CD14-positive monocyte (primary cell): ENCODE measurements around the gene KRT82. TPM values are rescaled to one million over a fixed set of nuclear protein-coding genes. Genes with fewer than 3 reads are reported as not detected.

Experiments
- DNase-seq, 3 donors: peaks; one replicate each; pipeline ENCODE4 v3.0.0-alpha.2; 2011 to 2022
- H2AFZ ChIP-seq: 2 replicates; pipeline ENCODE4 v1.6.0; 2012; ENCODE audit warnings: mild to moderate bottlenecking, low read depth, low read length, inconsistent platforms; ENCODE audit not compliant: insufficient read depth, poor library complexity, severe bottlenecking
- H3K27ac ChIP-seq, 2 donors: 1 replicate in 1 of 2; 2 replicates in 1 of 2; pipeline ENCODE4 v1.5.1; 2012 to 2013; ENCODE audit warnings: low read length in 2 of 2, control low read depth in 1 of 2, inconsistent platforms in 1 of 2, low read depth in 1 of 2, mild to moderate bottlenecking in 1 of 2
- H3K27me3 ChIP-seq, 2 donors: one replicate each; pipeline versions ENCODE4 v1.6.0 to v1.6.1; 2011 to 2013; ENCODE audit warnings: low read length in 2 of 2; ENCODE audit not compliant: control insufficient read depth in 2 of 2, insufficient read depth in 2 of 2
- H3K36me3 ChIP-seq, 2 donors: replicated peaks in 1 of 2; 1 replicate in 1 of 2; 2 replicates in 1 of 2; pipeline versions ENCODE4 v1.5.1 to v1.6.1; 2012 to 2013; ENCODE audit warnings: low read length in 2 of 2, control low read depth in 1 of 2, inconsistent platforms in 1 of 2, mild to moderate bottlenecking in 1 of 2; ENCODE audit not compliant: insufficient read depth in 2 of 2, control insufficient read depth in 1 of 2
- H3K4me1 ChIP-seq, 2 donors: 1 replicate in 1 of 2; 2 replicates in 1 of 2; pipeline versions ENCODE4 v1.5.1 to v1.6.1; 2012 to 2013; ENCODE audit warnings: low read length in 2 of 2, control low read depth in 1 of 2, inconsistent platforms in 1 of 2, mild to moderate bottlenecking in 1 of 2, moderate library complexity in 1 of 2; ENCODE audit not compliant: insufficient read depth in 2 of 2, control insufficient read depth in 1 of 2
- H3K4me2 ChIP-seq: replicated peaks from 2 replicates; pipeline ENCODE3; 2012; ENCODE audit warnings: low read length, moderate library complexity, mild to moderate bottlenecking; ENCODE audit not compliant: poor library complexity, severe bottlenecking; ENCODE audit errors: extremely low read depth
- H3K4me3 ChIP-seq, 3 experiments: fragments of 200-600 bp in 1 of 3; sonication (generic) in 1 of 3; replicated peaks in 1 of 3; 1 replicate in 2 of 3; 2 replicates in 1 of 3; pipeline ENCODE4 v1.5.1; 2011 to 2013; ENCODE audit warnings: low read length in 3 of 3, mild to moderate bottlenecking in 3 of 3, control low read depth in 2 of 3, low read depth in 2 of 3, inconsistent platforms in 1 of 3, moderate library complexity in 1 of 3
- H3K79me2 ChIP-seq: 2 replicates; pipeline ENCODE4 v1.6.0; 2012; ENCODE audit warnings: mild to moderate bottlenecking, control low read depth, inconsistent platforms, low read length, moderate library complexity; ENCODE audit not compliant: insufficient read depth
- H3K9ac ChIP-seq: 2 replicates; pipeline ENCODE4 v1.6.0; 2017; ENCODE audit warnings: low read length, mild to moderate bottlenecking; ENCODE audit not compliant: insufficient read depth, poor library complexity, severe bottlenecking
- H3K9me3 ChIP-seq, 2 donors: replicated peaks in 1 of 2; 1 replicate in 1 of 2; 2 replicates in 1 of 2; pipeline versions ENCODE4 v1.5.1 to v1.6.1; 2012 to 2013; ENCODE audit warnings: low read length in 2 of 2, control low read depth in 1 of 2; ENCODE audit not compliant: control insufficient read depth in 1 of 2, insufficient read depth in 1 of 2
- H4K20me1 ChIP-seq: 2 replicates; pipeline ENCODE4 v1.6.0; 2012; ENCODE audit warnings: mild to moderate bottlenecking, low read length, control low read depth, moderate library complexity; ENCODE audit not compliant: insufficient read depth
- H3K27ac Mint-ChIP-seq, 7 donors: one replicate each; pipeline ENCODE4 v1.8.0; 2020; ENCODE audit warnings: mild to moderate bottlenecking in 7 of 7, mixed read lengths in 7 of 7, moderate library complexity in 6 of 7, inconsistent platforms in 2 of 7
- H3K27me3 Mint-ChIP-seq, 3 donors: one replicate each; pipeline ENCODE4 v1.8.0; 2021 to 2022; ENCODE audit warnings: low read depth in 3 of 3, mild to moderate bottlenecking in 3 of 3, mixed read lengths in 3 of 3, moderate library complexity in 3 of 3, inconsistent platforms in 1 of 3
- H3K36me3 Mint-ChIP-seq, 2 donors: one replicate each; pipeline ENCODE4 v1.8.0; 2020; ENCODE audit warnings: mixed read lengths in 2 of 2, inconsistent platforms in 1 of 2, mild to moderate bottlenecking in 1 of 2
- H3K4me1 Mint-ChIP-seq: one replicate; pipeline ENCODE4 v1.8.0; 2020; ENCODE audit warnings: mild to moderate bottlenecking, mixed read lengths
- H3K4me3 Mint-ChIP-seq, 2 donors: one replicate each; pipeline ENCODE4 v1.8.0; 2020; ENCODE audit warnings: mild to moderate bottlenecking in 2 of 2, mixed read lengths in 2 of 2, moderate library complexity in 1 of 2
- H3K9me3 Mint-ChIP-seq, 7 donors: one replicate each; pipeline ENCODE4 v1.8.0; 2020 to 2022; ENCODE audit warnings: mixed read lengths in 7 of 7, mild to moderate bottlenecking in 6 of 7, moderate library complexity in 6 of 7, inconsistent platforms in 2 of 7
- CTCF ChIP-seq: fragments of 200-600 bp; IDR thresholded peaks from one replicate; pipeline ENCODE4 v1.8.0; 2022; ENCODE audit warnings: antibody characterized with exemption, mild to moderate bottlenecking
- WGBS: methylation state at CpG from one replicate; pipeline ENCODE4 v1.1.5; 2013; ENCODE audit warnings: missing lambda C conversion rate; ENCODE audit not compliant: insufficient coverage; 5-methylcytosine and 5-hydroxymethylcytosine counted together
- intact Hi-C, 2 donors: fragments of 100-400 bp; cut with micrococcal nuclease; formaldehyde crosslinking; loops; one replicate each; pipeline versions ENCODE4 v1.15.0 to v1.15.1; 2023
- polyA plus RNA-seq, 3 donors: library from polyadenylated mRNA; depleted of rRNA in 1 of 3; unstranded in 2 of 3; stranded (reverse) in 1 of 3; fragments of 300-500 nt in 2 of 3; fragments of >200 nt in 1 of 3; fragmentation: Illumina TruSeq in 2 of 3; gene quantifications; 1 replicate in 2 of 3; 2 replicates in 1 of 3; pipeline ENCODE4 v1.2.3, GENCODE V29; 2012 to 2021

KRT82 gene
- polyA plus RNA-seq, 3 donors: not detected

GRCh38 chr12:52361553-52361952, 44.6 kb downstream of the KRT82 start:
- no CpG with 5 or more reads among the region's 1 CpG for WGBS
- Mint-ChIP-seq H3K27ac (no peak overlapping the region), H3K4me1 (peaks cover 6% of the 10 kb centered on the region)

GRCh38 chr12:52360663-52361271, 45.4 kb downstream of the KRT82 start:
- H3K4me2 ChIP-seq: no peak overlapping the region
- Mint-ChIP-seq H3K27ac (no peak overlapping the region), H3K9me3 (no peaks in the 10 kb centered on the region), H3K36me3 (no peaks in the 10 kb centered on the region), H3K4me1 (peaks cover 6% of the 10 kb centered on the region), H3K4me3 (no peak overlapping the region), H3K27me3 (peaks cover 0 to 5% (median 3%) of the 10 kb centered on the region in 3 donors)
- H3K36me3 ChIP-seq: no peaks in the 10 kb centered on the region
- no peaks in the 10 kb centered on the region for H3K79me2 ChIP-seq
- H3K9me3 ChIP-seq: no peaks in the 10 kb centered on the region
- no peak overlapping the region for H3K4me3 ChIP-seq
- no peak for TF ChIP-seq CTCF
- no peak overlapping the region for H3K27ac ChIP-seq
- no peaks in the 10 kb centered on the region for H3K4me1 ChIP-seq
- WGBS: 93% methylated on average over 9 of the region's 13 CpGs
- H4K20me1 ChIP-seq: no peaks in the 10 kb centered on the region
- DNase-seq: no peak
- H3K27me3 ChIP-seq: no peaks in the 10 kb centered on the region
- H2AFZ ChIP-seq: no peak overlapping the region
- intact Hi-C loops: no loop called here
- no peak overlapping the region for H3K9ac ChIP-seq

More at GRCh38 chr12:52361553-52361952, 44.6 kb downstream of the KRT82 start:
- Histone ChIP-seq H3K9me3 (no peaks in the 10 kb centered on the region), H3K4me3 (no peak overlapping the region), H3K4me1 (no peaks in the 10 kb centered on the region), H3K36me3 (no peaks in the 10 kb centered on the region), H3K9ac (no peak overlapping the region), H4K20me1 (no peaks in the 10 kb centered on the region), H3K27me3 (no peaks in the 10 kb centered on the region), H3K4me2 (no peak overlapping the region), H2AFZ (no peak overlapping the region), H3K79me2 (no peaks in the 10 kb centered on the region), H3K27ac (no peak overlapping the region)
- no peak for TF ChIP-seq CTCF
- H3K36me3 Mint-ChIP-seq: no peaks in the 10 kb centered on the region
- H3K27me3 Mint-ChIP-seq: peaks cover 0 to 7% (median 3%) of the 10 kb centered on the region in 3 donors
- DNase-seq: no peak
- H3K9me3 Mint-ChIP-seq: no peaks in the 10 kb centered on the region
- intact Hi-C loops: no loop called here
- H3K4me3 Mint-ChIP-seq: no peak overlapping the region
